ENCODE results near the gene CLIP3. TPM values are rescaled to one million over a fixed set of nuclear protein-coding genes. Genes with fewer than 3 reads are reported as not detected.

The CLIP3 gene
- total RNA-seq (10 to 100 TPM; 16.1 to 82.5 (median 54.9) TPM), polyA plus RNA-seq (10 to 100 TPM; 34.3 to 91.3 TPM)
- long read RNA-seq, donor 1, transcript CLIP3-201 (14 exons, 3,370 nt), result major isoform, 12 of 22 reads
- long read RNA-seq, donor 1, partial matches to known transcripts, result 4 of 22 reads
- long read RNA-seq, donor 1, other reads (novel, unspliced or antisense), result 5 of 22 reads
- long read RNA-seq, donor 2, transcript CLIP3-201 (14 exons, 3,370 nt), result major isoform, 8 of 31 reads
- long read RNA-seq, donor 2, partial matches to known transcripts, result 23 of 31 reads
- long read RNA-seq, donor 2, other reads (novel, unspliced or antisense), result 0 of 31 reads
- long read RNA-seq, donor 3, transcript CLIP3-206 (13 exons, 2,080 nt), result minor isoform, 23 of 99 reads
- long read RNA-seq, donor 3, transcript CLIP3-201 (14 exons, 3,370 nt), result major isoform, 50 of 99 reads
- long read RNA-seq, donor 3, partial matches to known transcripts, result 20 of 99 reads
- long read RNA-seq, donor 3, other reads (novel, unspliced or antisense), result 6 of 99 reads

- WGBS, 3 donors, result 1 to 4% (median 1%) methylated on average over 50 to 51 of the region's 51 CpGs
- Histone ChIP-seq H3K27ac (peak within 1 kb of the TSS; percentile 70 to 80), H3K9me3 (no peaks in the 10 kb centered on the region), H3K27me3 (no peaks in the 10 kb centered on the region), H3K36me3 (no peaks in the 10 kb centered on the region), H3K4me1 (ENCODE audit: insufficient read depth) (no peaks in the 10 kb centered on the region), H3K4me3 (peak within 1 kb of the TSS; percentile 54)
- DNase-seq, result peak; percentile 83 to 88 (median 87)
- TF ChIP-seq CTCF (IDR thresholded peaks at IDR 0.05) (peak in 2 of 3 donors; percentile 32 to 34), POLR2A (IDR thresholded peaks at IDR 0.05) (no peak)
- intact Hi-C loops (cut with DNase I), result no loop called here
Measured at GRCh38 chr19:36032251-36033104, at the start of gene CLIP3. Gene CLIP3, minus strand, starts transcription at chr19:36032873. Its CDS starts 516 bp downstream, at chr19:36032357.

GRCh38 chr19:36081894-36082293 is 49.2 kb upstream of the CLIP3 start:
- no peaks in the 10 kb centered on the region for H3K9me3 ChIP-seq
- no peak overlapping the region for H3K27ac ChIP-seq
- H3K4me3 ChIP-seq, result no peak overlapping the region
- DNase-seq, result no peak
- intact Hi-C loops (cut with DNase I), result no loop called here
- H3K4me1 ChIP-seq (ENCODE audit: insufficient read depth), result peaks cover 5% of the 10 kb centered on the region
- WGBS, 3 donors, result 90 to 95% (median 93%) methylated on average over 7 of the region's 7 CpGs
- TF ChIP-seq CTCF (IDR thresholded peaks at IDR 0.05), result no peak
- no peak for TF ChIP-seq EP300 (IDR thresholded peaks at IDR 0.05)
- TF ChIP-seq POLR2A (IDR thresholded peaks at IDR 0.05), result no peak
- no peaks in the 10 kb centered on the region for H3K27me3 ChIP-seq
- H3K36me3 ChIP-seq, result no peaks in the 10 kb centered on the region

GRCh38 chr19:36081385-36081784 is 48.7 kb upstream of the CLIP3 start:
- H3K36me3 ChIP-seq, result no peaks in the 10 kb centered on the region
- no peaks in the 10 kb centered on the region for H3K27me3 ChIP-seq
- H3K4me1 ChIP-seq (ENCODE audit: insufficient read depth), result peaks cover 5% of the 10 kb centered on the region
- no peak for DNase-seq
- intact Hi-C loops (cut with DNase I), result no loop called here
- TF ChIP-seq CTCF (IDR thresholded peaks at IDR 0.05), result no peak
- no peak for TF ChIP-seq EP300 (IDR thresholded peaks at IDR 0.05)
- no peak for TF ChIP-seq POLR2A (IDR thresholded peaks at IDR 0.05)
- WGBS, 3 donors, result 56 to 82% (median 62%) methylated on average over 3 of the region's 3 CpGs
- H3K27ac ChIP-seq, result no peak overlapping the region
- H3K4me3 ChIP-seq, result no peak overlapping the region
- H3K9me3 ChIP-seq, result no peaks in the 10 kb centered on the region

- no peak overlapping the region for H3K4me3 ChIP-seq
- WGBS, 3 donors, result 51 to 74% (median 63%) methylated on average over 3 of the region's 3 CpGs
- H3K4me1 ChIP-seq (ENCODE audit: insufficient read depth), result peaks cover 5% of the 10 kb centered on the region
- no peaks in the 10 kb centered on the region for H3K27me3 ChIP-seq
- peak overlapping the region in 1 of 2 donors; percentile 26 for H3K27ac ChIP-seq
- H3K9me3 ChIP-seq, result no peaks in the 10 kb centered on the region
- TF ChIP-seq CTCF (IDR thresholded peaks at IDR 0.05) (no peak), EP300 (IDR thresholded peaks at IDR 0.05) (no peak), POLR2A (IDR thresholded peaks at IDR 0.05) (no peak)
- intact Hi-C loops (cut with DNase I), result no loop called here
- DNase-seq, result no peak
- H3K36me3 ChIP-seq, result no peaks in the 10 kb centered on the region
Measured at GRCh38 chr19:36079389-36079945, 46.8 kb upstream of the CLIP3 start.
